ENCODE data around the gene HAPSTR1. TPM values are rescaled to one million over a fixed set of nuclear protein-coding genes. Genes with fewer than 3 reads are reported as not detected.

Gene HAPSTR1
- total and polyA plus RNA-seq, 2 donors (not counting 3 experiments of a cell fraction or from before 2014, with no cell fraction given) = 15.7 to 63.7 TPM

- peaks cover 47% of the 10 kb centered on the region for H3K79me2 ChIP-seq (ENCODE audit: control insufficient read depth, insufficient read depth, low read length)
- CTCF ChIA-PET = no interaction called here
- intact Hi-C loops (cut with micrococcal nuclease) = no loop called here
Measured at GRCh38 chr16:9123871-9124270, 32.4 kb downstream of the HAPSTR1 start.

DNA sequence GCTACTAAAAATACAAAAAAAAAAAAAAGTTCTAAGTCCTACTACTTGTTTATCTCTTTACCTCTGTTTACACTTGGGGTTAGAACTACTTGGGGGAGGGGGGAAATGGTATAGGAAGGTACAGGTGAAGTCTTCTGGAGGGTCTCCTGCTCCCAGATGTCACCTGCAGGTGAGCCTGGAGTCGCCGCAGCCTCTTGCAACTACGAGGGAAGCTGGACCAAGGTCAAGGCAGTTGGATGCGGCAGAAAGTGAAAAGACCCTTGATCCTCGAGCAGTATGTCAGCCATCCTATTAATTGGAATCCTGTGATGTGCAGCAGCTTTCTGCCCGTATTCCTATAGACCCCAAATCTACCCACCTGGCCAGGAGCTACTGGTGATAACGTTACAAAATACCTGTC lies 33.0 kb downstream of the HAPSTR1 start:
- Histone ChIP-seq H3K4me1 (ENCODE audit: control insufficient read depth, extremely low read depth, insufficient read depth, low read length) (peaks cover 23% of the 10 kb centered on the region), H3K9me3 (replicated peaks; ENCODE audit: control insufficient read depth, insufficient read depth, low read length) (no peaks in the 10 kb centered on the region), H3K27ac (ENCODE audit: insufficient read depth, low read depth, low read length) (no peak overlapping the region), H4K20me1 (replicated peaks; ENCODE audit: control insufficient read depth, extremely low read depth, insufficient read depth, low read length) (peaks cover 4% of the 10 kb centered on the region), H3K4me3 (replicated peaks in 1 of 3; ENCODE audit: insufficient read depth in 1 of 3, low read depth in 1 of 3, low read length in 3 of 3) (no peak overlapping the region), H3K9me1 (replicated peaks; ENCODE audit: control insufficient read depth, extremely low read depth, insufficient read depth, low read length) (no peaks in the 10 kb centered on the region), H3K79me2 (ENCODE audit: control insufficient read depth, insufficient read depth, low read length) (peaks cover 42% of the 10 kb centered on the region), H2AFZ (ENCODE audit: low read depth, low read length) (no peak overlapping the region), H3K9ac (replicated peaks; ENCODE audit: extremely low read depth, insufficient read depth, low read length) (no peak overlapping the region), H3K4me2 (ENCODE audit: insufficient read depth, low read length) (no peak overlapping the region), H3K36me3 (ENCODE audit: control insufficient read depth in 2 of 2, extremely low read depth in 1 of 2, insufficient read depth in 2 of 2, low read length in 2 of 2) (peaks cover 7 to 10% of the 10 kb centered on the region in 2 experiments), H3K27me3 (ENCODE audit: control insufficient read depth in 2 of 2, insufficient read depth in 2 of 2, low read length in 2 of 2) (no peaks in the 10 kb centered on the region)
- FAIRE-seq (no peak), DNase-seq (ENCODE audit: low read depth, low spot score) (no peak)
- BruUV-seq (replicated peaks) = no TSS peak
- ChIA-PET POLR2A (no interaction called here), CTCF (interaction anchor here (0.5 to 1.6 kb wide), 5 partner anchors 11 to 76 kb away, joined by 3 to 6 read pairs (median 3); no protein-coding TSS in a partner anchor)
- TF ChIP-seq JUN (IDR thresholded peaks at IDR 0.05; ENCODE audit: borderline replicate concordance, insufficient read depth, insufficient read length, low read depth) (no peak), MAX (IDR thresholded peaks at IDR 0.05; ENCODE audit: insufficient read depth, insufficient read length) (no peak), MYC (IDR thresholded peaks at IDR 0.05; ENCODE audit: low read depth, low read length) (no peak), POLR2A (IDR thresholded peaks at IDR 0.05; ENCODE audit: low read depth, low read length) (no peak), CTCF (IDR thresholded peaks at IDR 0.05; ENCODE audit: extremely low read depth in 1 of 2, insufficient read depth in 1 of 2, low read depth in 1 of 2, low read length in 2 of 2) (no peak), EZH2 (IDR thresholded peaks at IDR 0.05; ENCODE audit: borderline replicate concordance, low read depth, low read length, severe bottlenecking) (no peak), FOS (IDR thresholded peaks at IDR 0.05; ENCODE audit: borderline replicate concordance, insufficient read depth, low read length) (no peak), POLR2AphosphoS5 (IDR thresholded peaks at IDR 0.05; ENCODE audit: insufficient read depth, low read depth, low read length) (no peak), GATA2 (IDR thresholded peaks at IDR 0.05; ENCODE audit: insufficient read depth, insufficient read length, low read depth, low read length) (no peak)
- dilution Hi-C loops (cut with MboI; ENCODE audit: extremely low pct_ligation_motif_present, low sequenced_read_pairs) (no loop called here), intact Hi-C loops (cut with micrococcal nuclease) (no loop called here)

More at GRCh38 chr16:9123871-9124270, 32.4 kb downstream of the HAPSTR1 start:
- H4K20me1 ChIP-seq (replicated peaks; ENCODE audit: control insufficient read depth, extremely low read depth, insufficient read depth, low read length) = peaks cover 4% of the 10 kb centered on the region
- no peak overlapping the region for H3K9ac ChIP-seq (replicated peaks; ENCODE audit: extremely low read depth, insufficient read depth, low read length)
- no peaks in the 10 kb centered on the region for H3K9me3 ChIP-seq (replicated peaks; ENCODE audit: control insufficient read depth, insufficient read depth, low read length)
- POLR2A ChIA-PET = no interaction called here
- H3K4me1 ChIP-seq (ENCODE audit: control insufficient read depth, extremely low read depth, insufficient read depth, low read length) = peaks cover 20% of the 10 kb centered on the region
- BruUV-seq (replicated peaks) = no TSS peak
- FAIRE-seq (no peak), DNase-seq (ENCODE audit: low read depth, low spot score) (no peak)
- dilution Hi-C loops (cut with MboI; ENCODE audit: extremely low pct_ligation_motif_present, low sequenced_read_pairs) = no loop called here
- H3K27me3 ChIP-seq (ENCODE audit: control insufficient read depth in 2 of 2, insufficient read depth in 2 of 2, low read length in 2 of 2) = no peaks in the 10 kb centered on the region
- TF ChIP-seq CTCF (IDR thresholded peaks at IDR 0.05; ENCODE audit: extremely low read depth in 1 of 2, insufficient read depth in 1 of 2, low read depth in 1 of 2, low read length in 2 of 2) = no peak
- peaks cover 7 to 10% of the 10 kb centered on the region in 2 experiments for H3K36me3 ChIP-seq (ENCODE audit: control insufficient read depth in 2 of 2, extremely low read depth in 1 of 2, insufficient read depth in 2 of 2, low read length in 2 of 2)
- no peak overlapping the region for H3K4me2 ChIP-seq (ENCODE audit: insufficient read depth, low read length)
- H3K9me1 ChIP-seq (replicated peaks; ENCODE audit: control insufficient read depth, extremely low read depth, insufficient read depth, low read length) = no peaks in the 10 kb centered on the region
- no peak overlapping the region for H3K27ac ChIP-seq (ENCODE audit: insufficient read depth, low read depth, low read length)
- no peak overlapping the region for H3K4me3 ChIP-seq (replicated peaks in 1 of 3; ENCODE audit: insufficient read depth in 1 of 3, low read depth in 1 of 3, low read length in 3 of 3)
- no peak overlapping the region for H2AFZ ChIP-seq (ENCODE audit: low read depth, low read length)
